CD4-positive, CD25-positive, alpha-beta regulatory T cell (primary cell): ENCODE data around the gene SLC22A16. TPM values are rescaled to one million over a fixed set of nuclear protein-coding genes. Genes with fewer than 3 reads are reported as not detected.
"Not testable (repeated sequence)": the region's sequence is repeated elsewhere in the genome, so short reads cannot be mapped to it uniquely, and the experiment has no call there.

Experiments used
- ATAC-seq, 2 donors: fragments of 150-1000 bp; cut with Tn5 transposase; one replicate each; pipeline ENCODE4 v1.10.0; 2021; ENCODE audit warnings: low read depth in 2 of 2, moderate number of reproducible peaks in 2 of 2, moderate library complexity in 1 of 2
- DNase-seq, 3 donors: peaks; one replicate each; pipeline versions ENCODE4 v3.0.0 to v3.0.0-alpha.2; 2012 to 2022; ENCODE audit warnings: mixed read lengths in 1 of 3
- H3K27ac ChIP-seq: one replicate; pipeline ENCODE4 v1.7.0; 2013; ENCODE audit warnings: mild to moderate bottlenecking, low read length; ENCODE audit not compliant: insufficient read depth, poor library complexity, severe bottlenecking
- H3K27me3 ChIP-seq: one replicate; pipeline ENCODE4 v1.7.0; 2013; ENCODE audit warnings: low read length; ENCODE audit not compliant: control insufficient read depth, insufficient read depth
- H3K36me3 ChIP-seq: one replicate; pipeline ENCODE4 v1.7.0; 2013; ENCODE audit warnings: mild to moderate bottlenecking, low read length, moderate library complexity; ENCODE audit not compliant: control insufficient read depth, insufficient read depth
- H3K4me1 ChIP-seq: 2 replicates; pipeline ENCODE4 v1.7.0; 2013; ENCODE audit warnings: mild to moderate bottlenecking, low read length; ENCODE audit not compliant: insufficient read depth, control insufficient read depth, poor library complexity, severe bottlenecking
- H3K4me3 ChIP-seq: one replicate; pipeline ENCODE4 v1.7.0; 2013; ENCODE audit warnings: low read depth, mild to moderate bottlenecking, low read length, moderate library complexity
- H3K9me3 ChIP-seq, 2 experiments: 1 replicate in 1 of 2; 2 replicates in 1 of 2; pipeline ENCODE4 v1.7.0; 2013; ENCODE audit warnings: low read length in 2 of 2, mild to moderate bottlenecking in 1 of 2, moderate library complexity in 1 of 2; ENCODE audit not compliant: control insufficient read depth in 2 of 2
- H3K27ac Mint-ChIP-seq, 3 donors: one replicate each; pipeline ENCODE4 v1.8.0; 2020 to 2022; ENCODE audit warnings: mild to moderate bottlenecking in 3 of 3, mixed read lengths in 3 of 3, moderate library complexity in 2 of 3
- H3K27me3 Mint-ChIP-seq: one replicate; pipeline ENCODE4 v1.8.0; 2022; ENCODE audit warnings: mild to moderate bottlenecking, mixed read lengths
- H3K36me3 Mint-ChIP-seq: one replicate; pipeline ENCODE4 v1.8.0; 2020; ENCODE audit warnings: mixed read lengths
- H3K4me1 Mint-ChIP-seq, 4 donors: one replicate each; pipeline ENCODE4 v1.8.0; 2020 to 2022; ENCODE audit warnings: mixed read lengths in 4 of 4, mild to moderate bottlenecking in 1 of 4
- H3K4me3 Mint-ChIP-seq, 4 donors: one replicate each; pipeline ENCODE4 v1.8.0; 2020 to 2022; ENCODE audit warnings: mild to moderate bottlenecking in 4 of 4, mixed read lengths in 4 of 4, moderate library complexity in 3 of 4
- H3K9me3 Mint-ChIP-seq, 7 donors: one replicate each; pipeline ENCODE4 v1.8.0; 2020 to 2022; ENCODE audit warnings: mixed read lengths in 7 of 7, mild to moderate bottlenecking in 3 of 7, moderate library complexity in 2 of 7
- polyA plus RNA-seq, 4 donors: library from polyadenylated mRNA; unstranded; fragments of 300-500 nt; fragmentation: Illumina TruSeq; gene quantifications; one replicate each; pipeline ENCODE4 v1.2.3, GENCODE V29; 2021
- total RNA-seq: library from RNA; stranded (reverse); gene quantifications from one replicate; pipeline ENCODE4 v1.2.3, GENCODE V29; 2022

SLC22A16 gene
- total and polyA plus RNA-seq, 5 donors from 2014 or later = 0.54 TPM; not detected in 4

DNA sequence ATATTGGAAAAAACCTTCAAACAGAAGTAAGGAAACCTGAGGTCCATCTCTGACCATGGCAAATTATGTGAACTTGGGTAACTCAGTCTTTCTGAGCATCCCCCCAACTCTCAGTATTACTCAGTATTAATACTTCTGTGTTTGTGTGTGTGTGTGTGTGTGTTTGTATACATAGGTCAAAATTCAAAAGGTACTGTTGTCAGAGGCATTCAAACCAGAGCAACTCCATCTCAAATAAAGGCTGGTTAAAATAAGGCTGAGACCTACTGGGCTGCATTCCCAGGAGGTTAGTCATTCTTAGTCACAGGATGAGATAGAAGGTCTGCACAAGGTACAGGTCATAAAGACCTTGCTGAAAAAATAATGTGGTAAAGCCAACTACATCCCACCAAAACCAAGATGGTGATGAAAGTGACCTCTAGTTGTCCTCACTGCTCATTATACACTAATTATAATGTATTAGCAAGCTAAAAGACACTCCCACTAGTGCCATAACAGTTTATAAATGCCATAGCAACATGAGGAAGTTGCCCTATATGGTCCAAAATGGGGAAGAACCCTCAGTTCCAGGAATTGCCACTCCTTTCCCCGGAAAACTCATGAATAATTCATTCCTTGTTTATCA is 33.3 kb upstream of the SLC22A16 start:
- no peaks in the 10 kb centered on the region for H3K36me3 Mint-ChIP-seq
- Histone ChIP-seq H3K36me3 (no peaks in the 10 kb centered on the region), H3K27me3 (peaks cover 9% of the 10 kb centered on the region), H3K27ac (no peak overlapping the region), H3K9me3 (peaks cover 0 to 3% of the 10 kb centered on the region in 2 experiments), H3K4me3 (no peak overlapping the region), H3K4me1 (no peaks in the 10 kb centered on the region)
- ATAC-seq (no peak), DNase-seq (no peak)
- no peak overlapping the region for H3K27ac Mint-ChIP-seq
- H3K9me3 Mint-ChIP-seq = peaks cover 0 to 4% (median 1%) of the 10 kb centered on the region in 7 donors
- no peaks in the 10 kb centered on the region for H3K4me1 Mint-ChIP-seq
- H3K4me3 Mint-ChIP-seq = no peak overlapping the region
- H3K27me3 Mint-ChIP-seq = peaks cover 61% of the 10 kb centered on the region

GRCh38 chr6:110504891-110505290 is 28.5 kb upstream of the SLC22A16 start:
- not testable (repeated sequence) for H3K9me3 Mint-ChIP-seq, DNase-seq, H3K4me1 ChIP-seq, H3K27ac Mint-ChIP-seq, H3K36me3 ChIP-seq, H3K27ac ChIP-seq, H3K27me3 ChIP-seq, H3K36me3 Mint-ChIP-seq, H3K4me3 Mint-ChIP-seq, H3K9me3 ChIP-seq, H3K4me1 Mint-ChIP-seq, H3K4me3 ChIP-seq, ATAC-seq
- H3K27me3 Mint-ChIP-seq = peaks cover 55% of the 10 kb centered on the region

DNA sequence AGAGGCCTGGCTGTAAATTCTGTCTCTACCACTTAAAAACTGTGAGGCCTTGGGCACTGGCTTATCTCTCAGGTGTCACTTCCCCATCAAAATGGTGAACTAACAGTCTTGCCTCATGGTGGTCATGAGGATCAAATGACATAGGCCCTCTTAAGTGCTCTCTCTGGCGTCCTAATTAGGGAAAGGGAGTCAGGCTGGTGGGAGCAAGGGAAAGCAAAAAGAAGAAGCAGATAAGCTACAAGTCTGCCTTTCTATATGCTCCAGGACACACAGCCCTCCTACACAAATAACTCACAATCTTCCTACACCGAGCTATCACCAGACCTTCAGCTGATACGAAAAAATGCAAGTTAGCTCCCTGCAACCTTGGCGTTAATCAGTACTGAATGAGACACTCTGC is 19.5 kb upstream of the SLC22A16 start:
- no peak overlapping the region for H3K27ac Mint-ChIP-seq
- Histone ChIP-seq H3K36me3 (no peaks in the 10 kb centered on the region), H3K27ac (no peak overlapping the region), H3K27me3 (peaks cover 10% of the 10 kb centered on the region), H3K9me3 (no peaks in the 10 kb centered on the region), H3K4me1 (no peaks in the 10 kb centered on the region), H3K4me3 (no peak overlapping the region)
- H3K9me3 Mint-ChIP-seq = peaks cover 0 to 2% (median 0%) of the 10 kb centered on the region in 7 donors
- H3K36me3 Mint-ChIP-seq = no peaks in the 10 kb centered on the region
- ATAC-seq (no peak), DNase-seq (no peak)
- H3K4me3 Mint-ChIP-seq = no peak overlapping the region
- H3K4me1 Mint-ChIP-seq = peaks cover 0 to 2% (median 0%) of the 10 kb centered on the region in 4 donors
- peaks cover 59% of the 10 kb centered on the region for H3K27me3 Mint-ChIP-seq

DNA sequence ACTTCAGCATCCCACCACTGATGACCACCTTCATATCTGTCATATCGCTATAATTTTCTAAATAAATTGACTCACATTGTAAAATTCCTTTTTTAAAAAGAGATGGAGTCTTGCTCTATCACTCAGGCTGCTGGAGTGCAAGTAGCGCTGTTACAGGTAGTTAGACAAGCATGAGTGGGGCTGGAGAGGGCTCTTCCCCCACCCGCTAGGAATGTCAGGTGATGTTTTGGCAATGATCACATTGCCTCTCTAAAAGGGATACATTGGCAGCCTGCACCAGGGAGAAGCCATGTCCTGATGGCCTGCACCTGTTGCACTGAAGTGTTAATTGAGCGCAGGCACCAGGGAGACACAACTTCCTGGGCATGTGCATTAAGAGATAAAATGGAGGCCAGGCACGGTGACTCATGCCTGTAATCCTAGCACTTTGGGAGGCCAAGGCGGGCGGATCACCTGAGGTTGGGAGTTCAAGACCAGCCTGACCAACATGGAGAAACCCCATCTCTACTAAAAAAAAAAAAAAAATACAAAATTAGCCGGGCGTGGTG is 16.9 kb upstream of the SLC22A16 start:
- Mint-ChIP-seq H3K27me3 (peaks cover 46% of the 10 kb centered on the region), H3K4me3 (no peak overlapping the region), H3K4me1 (peaks cover 0 to 2% (median 0%) of the 10 kb centered on the region in 4 donors), H3K9me3 (peaks cover 0 to 4% (median 0%) of the 10 kb centered on the region in 7 donors), H3K36me3 (no peaks in the 10 kb centered on the region), H3K27ac (no peak overlapping the region)
- Histone ChIP-seq H3K9me3 (no peaks in the 10 kb centered on the region), H3K27ac (no peak overlapping the region), H3K4me1 (no peaks in the 10 kb centered on the region), H3K27me3 (peaks cover 13% of the 10 kb centered on the region), H3K4me3 (no peak overlapping the region), H3K36me3 (no peaks in the 10 kb centered on the region)
- ATAC-seq = no peak
- DNase-seq = no peak

- no peak for ATAC-seq
- H3K9me3 Mint-ChIP-seq = peaks cover 0 to 4% (median 0%) of the 10 kb centered on the region in 7 donors
- H3K36me3 Mint-ChIP-seq = no peaks in the 10 kb centered on the region
- H3K4me3 Mint-ChIP-seq = no peak overlapping the region
- Histone ChIP-seq H3K27me3 (peaks cover 13% of the 10 kb centered on the region), H3K27ac (no peak overlapping the region), H3K36me3 (no peaks in the 10 kb centered on the region), H3K4me1 (no peaks in the 10 kb centered on the region), H3K9me3 (no peaks in the 10 kb centered on the region), H3K4me3 (no peak overlapping the region)
- H3K4me1 Mint-ChIP-seq = peaks cover 0 to 2% (median 0%) of the 10 kb centered on the region in 4 donors
- no peak overlapping the region for H3K27ac Mint-ChIP-seq
- DNase-seq = no peak
- H3K27me3 Mint-ChIP-seq = peaks cover 50% of the 10 kb centered on the region
These were observed 16.2 kb upstream of the SLC22A16 start for GRCh38 chr6:110492584-110492983.

- Mint-ChIP-seq H3K36me3 (no peaks in the 10 kb centered on the region), H3K27me3 (peaks cover 42% of the 10 kb centered on the region), H3K9me3 (peaks cover 0 to 4% (median 0%) of the 10 kb centered on the region in 7 donors), H3K4me3 (no peak overlapping the region), H3K4me1 (peaks cover 0 to 2% (median 0%) of the 10 kb centered on the region in 4 donors), H3K27ac (peak overlapping the region in 1 of 3 donors; percentile 12)
- no peaks in the 10 kb centered on the region for H3K36me3 ChIP-seq
- H3K4me3 ChIP-seq = no peak overlapping the region
- H3K4me1 ChIP-seq = no peaks in the 10 kb centered on the region
- no peak for DNase-seq
- H3K27ac ChIP-seq = no peak overlapping the region
- no peak for ATAC-seq
- no peaks in the 10 kb centered on the region for H3K9me3 ChIP-seq
- peaks cover 13% of the 10 kb centered on the region for H3K27me3 ChIP-seq
These were observed 15.4 kb upstream of the SLC22A16 start for GRCh38 chr6:110491644-110492317.

- no peaks in the 10 kb centered on the region for H3K4me1 ChIP-seq
- no peak overlapping the region for H3K27ac ChIP-seq
- peaks cover 13% of the 10 kb centered on the region for H3K27me3 ChIP-seq
- Mint-ChIP-seq H3K4me1 (peaks cover 0 to 2% (median 0%) of the 10 kb centered on the region in 4 donors), H3K9me3 (peaks cover 0 to 4% (median 0%) of the 10 kb centered on the region in 7 donors), H3K36me3 (no peaks in the 10 kb centered on the region), H3K27ac (no peak overlapping the region), H3K27me3 (peaks cover 42% of the 10 kb centered on the region), H3K4me3 (no peak overlapping the region)
- DNase-seq (no peak), ATAC-seq (no peak)
- H3K36me3 ChIP-seq = no peaks in the 10 kb centered on the region
- no peak overlapping the region for H3K4me3 ChIP-seq
- H3K9me3 ChIP-seq = no peaks in the 10 kb centered on the region
These were observed 14.9 kb upstream of the SLC22A16 start for GRCh38 chr6:110491299-110491643.
